Measurements from ENCODE around the gene HOXD1.

The HOXD1 gene

GRCh38 chr2:176188774-176189680 is 559 bp downstream of the HOXD1 start:
- DNase-seq, result no peak

- DNase-seq, result no peak
These were observed 1.5 kb downstream of the HOXD1 start for GRCh38 chr2:176189681-176190641.

- DNase-seq, result no peak
These were observed 3.9 kb downstream of the HOXD1 start for GRCh38 chr2:176192351-176192750.

GRCh38 chr2:176193048-176193447 is 4.6 kb downstream of the HOXD1 start:
- DNase-seq, result no peak

- DNase-seq, result no peak
These were observed 11.4 kb downstream of the HOXD1 start for GRCh38 chr2:176199902-176200301.

- DNase-seq, result no peak
These were observed 12.5 kb downstream of the HOXD1 start for GRCh38 chr2:176200971-176201370.

GRCh38 chr2:176202491-176202890 is 14.0 kb downstream of the HOXD1 start:
- DNase-seq, result no peak

GRCh38 chr2:176205126-176205525 is 16.7 kb downstream of the HOXD1 start:
- DNase-seq, result no peak

GRCh38 chr2:176206136-176206535 is 17.7 kb downstream of the HOXD1 start:
- no peak for DNase-seq

- no peak for DNase-seq
These were observed 18.2 kb downstream of the HOXD1 start for GRCh38 chr2:176206682-176207081.

- DNase-seq, result no peak
These were observed 22.6 kb downstream of the HOXD1 start for GRCh38 chr2:176211110-176211509.

- no peak for DNase-seq
These were observed 23.8 kb downstream of the HOXD1 start for GRCh38 chr2:176212276-176212675.

- no peak for DNase-seq
These were observed 24.9 kb downstream of the HOXD1 start for GRCh38 chr2:176213406-176213805.

- DNase-seq, result no peak
These were observed 39.4 kb downstream of the HOXD1 start for GRCh38 chr2:176227874-176228273.

- no peak for DNase-seq
These were observed 45.7 kb downstream of the HOXD1 start for GRCh38 chr2:176234156-176234555.

GRCh38 chr2:176234940-176235339 is 46.5 kb downstream of the HOXD1 start:
- DNase-seq, result no peak

GRCh38 chr2:176237456-176237855 is 49.0 kb downstream of the HOXD1 start:
- DNase-seq, result no peak

- DNase-seq, result no peak
These were observed 50.6 kb downstream of the HOXD1 start for GRCh38 chr2:176239031-176239430.

GRCh38 chr2:176240301-176240700 is 51.8 kb downstream of the HOXD1 start:
- no peak for DNase-seq

All from NCI-H1694 (cell line).